Measurements from ENCODE around the gene HECTD2.
"Not testable (repeated sequence)": the region's sequence is repeated elsewhere in the genome, so short reads cannot be mapped to it uniquely, and the experiment has no call there.

The HECTD2 gene

GRCh38 chr10:91412354-91413087 lies 2.4 kb downstream of the HECTD2 start:
- no peak for DNase-seq (ENCODE audit: low read depth)

GRCh38 chr10:91415816-91416215 lies 5.7 kb downstream of the HECTD2 start:
- DNase-seq (ENCODE audit: low read depth): no peak

GRCh38 chr10:91416339-91416855 lies 6.3 kb downstream of the HECTD2 start:
- no peak for DNase-seq (ENCODE audit: low read depth)

GRCh38 chr10:91418416-91418815 lies 8.3 kb downstream of the HECTD2 start:
- no peak for DNase-seq (ENCODE audit: low read depth)

GRCh38 chr10:91420868-91421267 lies 10.7 kb downstream of the HECTD2 start:
- DNase-seq (ENCODE audit: low read depth): no peak

GRCh38 chr10:91422915-91423314 lies 12.8 kb downstream of the HECTD2 start:
- DNase-seq (ENCODE audit: low read depth): no peak

GRCh38 chr10:91424016-91424415 lies 13.9 kb downstream of the HECTD2 start:
- DNase-seq (ENCODE audit: low read depth): no peak

- DNase-seq (ENCODE audit: low read depth): no peak
These were observed 22.0 kb downstream of the HECTD2 start for GRCh38 chr10:91432175-91432574.

GRCh38 chr10:91433620-91434019 lies 23.5 kb downstream of the HECTD2 start:
- DNase-seq (ENCODE audit: low read depth): no peak

GRCh38 chr10:91434041-91434440 lies 23.9 kb downstream of the HECTD2 start:
- no peak for DNase-seq (ENCODE audit: low read depth)

- DNase-seq (ENCODE audit: low read depth): no peak
These were observed 25.1 kb downstream of the HECTD2 start for GRCh38 chr10:91435241-91435640.

- not testable (repeated sequence) for DNase-seq (ENCODE audit: low read depth)
These were observed 28.1 kb downstream of the HECTD2 start for GRCh38 chr10:91438228-91438627.

GRCh38 chr10:91444211-91445182 lies 34.4 kb downstream of the HECTD2 start:
- DNase-seq (ENCODE audit: low read depth): no peak

- DNase-seq (ENCODE audit: low read depth): no peak
These were observed 41.9 kb downstream of the HECTD2 start for GRCh38 chr10:91452063-91452462.

- DNase-seq (ENCODE audit: low read depth): no peak
These were observed 43.4 kb downstream of the HECTD2 start for GRCh38 chr10:91453535-91453934.

GRCh38 chr10:91455135-91455534 lies 45.0 kb downstream of the HECTD2 start:
- DNase-seq (ENCODE audit: low read depth): not testable (repeated sequence)

- no peak for DNase-seq (ENCODE audit: low read depth)
These were observed 50.5 kb downstream of the HECTD2 start for GRCh38 chr10:91460681-91461080.

GRCh38 chr10:91462423-91462822 lies 52.3 kb downstream of the HECTD2 start:
- DNase-seq (ENCODE audit: low read depth): no peak

GRCh38 chr10:91464500-91464899 lies 54.4 kb downstream of the HECTD2 start:
- DNase-seq (ENCODE audit: low read depth): no peak

- no peak for DNase-seq (ENCODE audit: low read depth)
These were observed 55.1 kb downstream of the HECTD2 start for GRCh38 chr10:91465261-91465660.

GRCh38 chr10:91467114-91467513 lies 57.0 kb downstream of the HECTD2 start:
- DNase-seq (ENCODE audit: low read depth): no peak

- DNase-seq (ENCODE audit: low read depth): no peak
These were observed 61.5 kb downstream of the HECTD2 start for GRCh38 chr10:91471602-91472001.

GRCh38 chr10:91472911-91473310 lies 62.8 kb downstream of the HECTD2 start:
- DNase-seq (ENCODE audit: low read depth): no peak

Data from stimulated activated CD8-positive, alpha-beta memory T cell treated with anti-CD3 and anti-CD28 coated beads, Interleukin-7, amount 100 ng/mL, for 24 hours (primary cell).